ENCODE results near the gene SPOCK3. TPM values are rescaled to one million over a fixed set of nuclear protein-coding genes. Genes with fewer than 3 reads are reported as not detected.

Gene SPOCK3
- total RNA-seq, 1 experiment from 2014 or later = 0.24 TPM

DNA sequence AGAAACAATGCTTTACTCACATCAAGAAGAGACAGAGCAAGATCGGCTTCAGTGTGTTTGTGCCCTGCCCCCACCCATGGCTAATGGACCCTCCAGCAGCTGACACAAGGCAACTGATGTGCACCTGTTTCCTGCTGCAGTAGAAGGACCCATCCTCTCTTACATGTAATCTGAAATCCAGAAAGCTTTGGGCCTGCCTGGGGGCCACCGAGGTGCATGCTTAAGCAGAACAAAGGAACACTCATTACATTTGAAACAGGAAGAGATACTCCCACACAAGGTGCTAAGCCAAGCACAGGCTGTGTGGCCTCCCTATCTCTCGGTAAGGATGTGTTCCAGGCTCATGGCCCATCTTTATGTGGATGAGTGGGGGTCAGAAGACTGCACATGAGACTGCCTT lies 338.0 kb downstream of the SPOCK3 start:
- Mint-ChIP-seq H3K27ac (no peak overlapping the region), H3K36me3 (no peaks in the 10 kb centered on the region), H3K9me3 (no peaks in the 10 kb centered on the region), H3K27me3 (ENCODE audit: low read depth) (no peaks in the 10 kb centered on the region), H3K4me3 (no peak overlapping the region), H3K4me1 (peaks cover 9% of the 10 kb centered on the region)
- ATAC-seq = peak; percentile 86
- TF ChIP-seq ARID4B (CRISPR knock-in tag; IDR thresholded peaks at IDR 0.05; ENCODE audit: borderline replicate concordance) (no peak), EMX1 (CRISPR knock-in tag; IDR thresholded peaks at IDR 0.05) (no peak), PRRX2 (CRISPR knock-in tag; IDR thresholded peaks at IDR 0.05) (no peak), ZNF121 (CRISPR knock-in tag; IDR thresholded peaks at IDR 0.05) (no peak), SMAD3 (CRISPR knock-in tag; IDR thresholded peaks at IDR 0.05; ENCODE audit: borderline replicate concordance) (no peak), FOXJ3 (CRISPR knock-in tag; IDR thresholded peaks at IDR 0.05; ENCODE audit: borderline replicate concordance) (no peak), JUN (CRISPR knock-in tag; IDR thresholded peaks at IDR 0.05) (no peak), NR1H2 (CRISPR knock-in tag; IDR thresholded peaks at IDR 0.05) (no peak), ELF4 (CRISPR knock-in tag; IDR thresholded peaks at IDR 0.05; ENCODE audit: low read depth) (no peak), NFYB (CRISPR knock-in tag; conservative IDR thresholded peaks at IDR 0.05; ENCODE audit: low read depth) (no peak), TP53 (CRISPR knock-in tag; IDR thresholded peaks at IDR 0.05) (no peak), ZNF219 (CRISPR knock-in tag; IDR thresholded peaks at IDR 0.05; ENCODE audit: borderline replicate concordance) (no peak), USF1 (CRISPR knock-in tag; IDR thresholded peaks at IDR 0.05) (no peak), ZNF416 (CRISPR knock-in tag; IDR thresholded peaks at IDR 0.05) (no peak), NR3C1 (CRISPR knock-in tag; conservative IDR thresholded peaks at IDR 0.05; ENCODE audit: low read depth) (no peak)
- TF ChIP-seq, protein P1, sequence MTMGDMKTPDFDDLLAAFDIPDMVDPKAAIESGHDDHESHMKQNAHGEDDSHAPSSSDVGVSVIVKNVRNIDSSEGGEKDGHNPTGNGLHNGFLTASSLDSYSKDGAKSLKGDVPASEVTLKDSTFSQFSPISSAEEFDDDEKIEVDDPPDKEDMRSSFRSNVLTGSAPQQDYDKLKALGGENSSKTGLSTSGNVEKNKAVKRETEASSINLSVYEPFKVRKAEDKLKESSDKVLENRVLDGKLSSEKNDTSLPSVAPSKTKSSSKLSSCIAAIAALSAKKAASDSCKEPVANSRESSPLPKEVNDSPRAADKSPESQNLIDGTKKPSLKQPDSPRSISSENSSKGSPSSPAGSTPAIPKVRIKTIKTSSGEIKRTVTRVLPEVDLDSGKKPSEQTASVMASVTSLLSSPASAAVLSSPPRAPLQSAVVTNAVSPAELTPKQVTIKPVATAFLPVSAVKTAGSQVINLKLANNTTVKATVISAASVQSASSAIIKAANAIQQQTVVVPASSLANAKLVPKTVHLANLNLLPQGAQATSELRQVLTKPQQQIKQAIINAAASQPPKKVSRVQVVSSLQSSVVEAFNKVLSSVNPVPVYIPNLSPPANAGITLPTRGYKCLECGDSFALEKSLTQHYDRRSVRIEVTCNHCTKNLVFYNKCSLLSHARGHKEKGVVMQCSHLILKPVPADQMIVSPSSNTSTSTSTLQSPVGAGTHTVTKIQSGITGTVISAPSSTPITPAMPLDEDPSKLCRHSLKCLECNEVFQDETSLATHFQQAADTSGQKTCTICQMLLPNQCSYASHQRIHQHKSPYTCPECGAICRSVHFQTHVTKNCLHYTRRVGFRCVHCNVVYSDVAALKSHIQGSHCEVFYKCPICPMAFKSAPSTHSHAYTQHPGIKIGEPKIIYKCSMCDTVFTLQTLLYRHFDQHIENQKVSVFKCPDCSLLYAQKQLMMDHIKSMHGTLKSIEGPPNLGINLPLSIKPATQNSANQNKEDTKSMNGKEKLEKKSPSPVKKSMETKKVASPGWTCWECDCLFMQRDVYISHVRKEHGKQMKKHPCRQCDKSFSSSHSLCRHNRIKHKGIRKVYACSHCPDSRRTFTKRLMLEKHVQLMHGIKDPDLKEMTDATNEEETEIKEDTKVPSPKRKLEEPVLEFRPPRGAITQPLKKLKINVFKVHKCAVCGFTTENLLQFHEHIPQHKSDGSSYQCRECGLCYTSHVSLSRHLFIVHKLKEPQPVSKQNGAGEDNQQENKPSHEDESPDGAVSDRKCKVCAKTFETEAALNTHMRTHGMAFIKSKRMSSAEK (CRISPR knock-in tag; IDR thresholded peaks at IDR 0.05; ENCODE audit: borderline replicate concordance) = no peak
- POLR2A ChIA-PET = no interaction called here
- CTCF ChIA-PET = no interaction called here
- DNase-seq (ENCODE audit: low spot score) = no peak

DNA sequence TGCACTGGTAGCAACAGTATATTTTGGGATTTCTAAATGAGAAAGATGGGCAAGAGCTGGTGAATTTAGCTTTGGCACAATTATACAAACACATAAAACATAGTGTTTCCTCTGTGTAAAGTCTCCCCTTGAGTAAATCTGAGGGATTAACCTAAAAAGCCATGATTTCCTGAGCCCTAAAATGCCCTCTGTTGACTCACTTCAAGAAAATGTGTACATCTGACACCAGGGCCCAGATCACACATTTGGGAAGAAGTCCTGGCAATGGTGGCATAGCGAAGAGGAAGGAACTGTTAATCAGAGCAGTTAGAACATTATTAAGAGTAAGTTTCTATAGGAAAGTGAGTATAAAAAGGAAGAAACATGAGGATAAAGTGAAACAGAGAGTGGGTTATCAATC lies 338.5 kb downstream of the SPOCK3 start:
- H3K9me3 Mint-ChIP-seq = no peaks in the 10 kb centered on the region
- H3K27ac Mint-ChIP-seq = no peak overlapping the region
- no peak overlapping the region for H3K4me3 Mint-ChIP-seq
- H3K4me1 Mint-ChIP-seq = peaks cover 9% of the 10 kb centered on the region
- CTCF ChIA-PET = no interaction called here
- DNase-seq (ENCODE audit: low spot score) (no peak), ATAC-seq (no peak)
- no peaks in the 10 kb centered on the region for H3K27me3 Mint-ChIP-seq (ENCODE audit: low read depth)
- POLR2A ChIA-PET = no interaction called here
- no peaks in the 10 kb centered on the region for H3K36me3 Mint-ChIP-seq
- no peak for TF ChIP-seq STAT6 (CRISPR knock-in tag; conservative IDR thresholded peaks at IDR 0.05; ENCODE audit: low read depth)
- no peak for TF ChIP-seq ZMAT4 (CRISPR knock-in tag; IDR thresholded peaks at IDR 0.05)
- TF ChIP-seq, protein P2, sequence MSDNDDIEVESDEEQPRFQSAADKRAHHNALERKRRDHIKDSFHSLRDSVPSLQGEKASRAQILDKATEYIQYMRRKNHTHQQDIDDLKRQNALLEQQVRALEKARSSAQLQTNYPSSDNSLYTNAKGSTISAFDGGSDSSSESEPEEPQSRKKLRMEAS (CRISPR knock-in tag; IDR thresholded peaks at IDR 0.05) = no peak
- TF ChIP-seq GABPB1 (CRISPR knock-in tag; IDR thresholded peaks at IDR 0.05) = no peak
- TF ChIP-seq PREB (CRISPR knock-in tag; IDR thresholded peaks at IDR 0.05; ENCODE audit: borderline replicate concordance) = no peak
- no peak for TF ChIP-seq EMX1 (CRISPR knock-in tag; IDR thresholded peaks at IDR 0.05)
- TF ChIP-seq NR1H2 (CRISPR knock-in tag; IDR thresholded peaks at IDR 0.05) = no peak
- TF ChIP-seq, protein P3, sequence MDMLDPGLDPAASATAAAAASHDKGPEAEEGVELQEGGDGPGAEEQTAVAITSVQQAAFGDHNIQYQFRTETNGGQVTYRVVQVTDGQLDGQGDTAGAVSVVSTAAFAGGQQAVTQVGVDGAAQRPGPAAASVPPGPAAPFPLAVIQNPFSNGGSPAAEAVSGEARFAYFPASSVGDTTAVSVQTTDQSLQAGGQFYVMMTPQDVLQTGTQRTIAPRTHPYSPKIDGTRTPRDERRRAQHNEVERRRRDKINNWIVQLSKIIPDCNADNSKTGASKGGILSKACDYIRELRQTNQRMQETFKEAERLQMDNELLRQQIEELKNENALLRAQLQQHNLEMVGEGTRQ (CRISPR knock-in tag; IDR thresholded peaks at IDR 0.05) = no peak

All from WTC11 (cell line).